ENCODE measurements around the gene ABHD13.

DNA sequence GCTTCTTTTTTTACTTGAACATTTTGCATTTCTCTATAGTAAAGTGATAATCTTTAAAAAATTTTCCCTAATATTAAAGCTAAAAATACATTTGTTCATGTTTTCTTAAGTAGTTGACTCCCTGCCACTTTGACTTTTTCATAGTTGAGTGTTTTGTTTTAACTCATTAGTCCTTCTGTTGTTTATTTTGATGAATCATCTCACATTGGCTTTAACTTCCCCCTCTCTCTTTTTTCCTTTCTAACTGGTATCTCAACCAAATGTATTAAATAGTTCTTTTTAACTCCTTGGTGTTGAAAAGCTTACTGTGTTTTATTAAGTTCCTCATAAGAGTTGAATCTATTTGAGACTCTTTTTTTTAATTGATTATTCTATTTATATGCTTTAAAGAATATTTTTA is 54.1 kb downstream of the ABHD13 start:
- TF ChIP-seq, protein P1, sequence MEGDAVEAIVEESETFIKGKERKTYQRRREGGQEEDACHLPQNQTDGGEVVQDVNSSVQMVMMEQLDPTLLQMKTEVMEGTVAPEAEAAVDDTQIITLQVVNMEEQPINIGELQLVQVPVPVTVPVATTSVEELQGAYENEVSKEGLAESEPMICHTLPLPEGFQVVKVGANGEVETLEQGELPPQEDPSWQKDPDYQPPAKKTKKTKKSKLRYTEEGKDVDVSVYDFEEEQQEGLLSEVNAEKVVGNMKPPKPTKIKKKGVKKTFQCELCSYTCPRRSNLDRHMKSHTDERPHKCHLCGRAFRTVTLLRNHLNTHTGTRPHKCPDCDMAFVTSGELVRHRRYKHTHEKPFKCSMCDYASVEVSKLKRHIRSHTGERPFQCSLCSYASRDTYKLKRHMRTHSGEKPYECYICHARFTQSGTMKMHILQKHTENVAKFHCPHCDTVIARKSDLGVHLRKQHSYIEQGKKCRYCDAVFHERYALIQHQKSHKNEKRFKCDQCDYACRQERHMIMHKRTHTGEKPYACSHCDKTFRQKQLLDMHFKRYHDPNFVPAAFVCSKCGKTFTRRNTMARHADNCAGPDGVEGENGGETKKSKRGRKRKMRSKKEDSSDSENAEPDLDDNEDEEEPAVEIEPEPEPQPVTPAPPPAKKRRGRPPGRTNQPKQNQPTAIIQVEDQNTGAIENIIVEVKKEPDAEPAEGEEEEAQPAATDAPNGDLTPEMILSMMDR (conservative IDR thresholded peaks at IDR 0.05) = no peak
- no peak for TF ChIP-seq EZH2 (IDR thresholded peaks at IDR 0.05; ENCODE audit: low read depth)

All from PC-9 (cell line).